H54 (cell line): ENCODE data around the gene IKZF1.
A peak's percentile ranks its signal among the peaks of the same experiment; 100 is the strongest.

Experiments
- DNase-seq: peaks from one replicate; pipeline ENCODE4 v3.0.0; 2011; ENCODE audit warnings: low spot score, mixed read lengths; ENCODE audit not compliant: insufficient read length
- FAIRE-seq: peaks from 3 replicates; lab custom pipeline; 2011; peaks lifted over from hg19 to GRCh38; lab: Jason Lieb, UNC
- POLR2A ChIP-seq: IDR thresholded peaks from 2 replicates; pipeline ENCODE4 v1.6.1; 2011; ENCODE audit warnings: low read depth, mild to moderate bottlenecking, low read length

Gene IKZF1

GRCh38 chr7:50415844-50416364 lies 111.4 kb downstream of the IKZF1 start:
- FAIRE-seq (no peak), DNase-seq (no peak)
- no peak for TF ChIP-seq POLR2A

- FAIRE-seq (no peak), DNase-seq (no peak)
- TF ChIP-seq POLR2A = no peak
These were observed 112.1 kb downstream of the IKZF1 start for GRCh38 chr7:50416527-50417182.

GRCh38 chr7:50418086-50418515 lies 113.6 kb downstream of the IKZF1 start:
- peak; percentile 60 for FAIRE-seq
- peak; percentile 88 for DNase-seq
- no peak for TF ChIP-seq POLR2A

GRCh38 chr7:50418526-50419290 lies 114.2 kb downstream of the IKZF1 start:
- FAIRE-seq (no peak), DNase-seq (no peak)
- TF ChIP-seq POLR2A = no peak

- no peak for FAIRE-seq
- DNase-seq = no peak
These were observed 116.5 kb downstream of the IKZF1 start for GRCh38 chr7:50421043-50421442.

GRCh38 chr7:50422858-50423257 lies 118.3 kb downstream of the IKZF1 start:
- DNase-seq (no peak), FAIRE-seq (no peak)
- TF ChIP-seq POLR2A = no peak

More at GRCh38 chr7:50421043-50421442, 116.5 kb downstream of the IKZF1 start:
- TF ChIP-seq POLR2A = no peak

GRCh38 chr7:50423860-50424259 lies 119.3 kb downstream of the IKZF1 start:
- no peak for FAIRE-seq
- no peak for DNase-seq

GRCh38 chr7:50425318-50425717 lies 120.8 kb downstream of the IKZF1 start:
- DNase-seq (no peak), FAIRE-seq (no peak)
- TF ChIP-seq POLR2A = no peak

More at GRCh38 chr7:50423860-50424259, 119.3 kb downstream of the IKZF1 start:
- no peak for TF ChIP-seq POLR2A

GRCh38 chr7:50426280-50427045 lies 121.9 kb downstream of the IKZF1 start:
- no peak for TF ChIP-seq POLR2A
- FAIRE-seq (no peak), DNase-seq (no peak)

GRCh38 chr7:50427518-50427917 lies 123.0 kb downstream of the IKZF1 start:
- no peak for TF ChIP-seq POLR2A
- DNase-seq (no peak), FAIRE-seq (no peak)

GRCh38 chr7:50428911-50429310 lies 124.4 kb downstream of the IKZF1 start:
- no peak for FAIRE-seq
- DNase-seq = no peak
- TF ChIP-seq POLR2A = no peak

GRCh38 chr7:50431316-50431715 lies 126.8 kb downstream of the IKZF1 start:
- TF ChIP-seq POLR2A = no peak
- DNase-seq (no peak), FAIRE-seq (no peak)

GRCh38 chr7:50431722-50432305 lies 127.3 kb downstream of the IKZF1 start:
- DNase-seq = no peak
- FAIRE-seq = no peak
- TF ChIP-seq POLR2A = no peak

GRCh38 chr7:50436133-50436806 lies 131.8 kb downstream of the IKZF1 start:
- DNase-seq (no peak), FAIRE-seq (no peak)
- TF ChIP-seq POLR2A = no peak
